Activated naive CD8-positive, alpha-beta T cell treated with anti-CD3 and anti-CD28 coated beads, Interleukin-2, amount 50 U/mL, for 16 hours (primary cell): ENCODE data around the gene C12orf56.
A peak's percentile ranks its signal among the peaks of the same experiment; 100 is the strongest.
"Not testable (repeated sequence)": the region's sequence is repeated elsewhere in the genome, so short reads cannot be mapped to it uniquely, and the experiment has no call there.

Experiments used
- DNase-seq: peaks from one replicate; pipeline ENCODE4 v3.0.0-alpha.2; 2020; ENCODE audit warnings: low read depth, low spot score

C12orf56 gene

GRCh38 chr12:64232196-64232595 is 158.4 kb downstream of the C12orf56 start:
- DNase-seq = no peak

- no peak for DNase-seq
Observed at GRCh38 chr12:64229796-64230195, 160.8 kb downstream of the C12orf56 start.

- DNase-seq = no peak
Observed at GRCh38 chr12:64229240-64229639, 161.3 kb downstream of the C12orf56 start.

- DNase-seq = no peak
Observed at GRCh38 chr12:64225626-64226025, 164.9 kb downstream of the C12orf56 start.

- DNase-seq = peak; percentile 75
Observed at GRCh38 chr12:64222009-64222765, 168.4 kb downstream of the C12orf56 start, which contains the start of gene KICS2. TSS of gene KICS2 (minus strand) at chr12:64222296. CDS start at chr12:64222237, 59 bp downstream.

- no peak for DNase-seq
Observed at GRCh38 chr12:64221651-64222008, 168.9 kb downstream of the C12orf56 start.

GRCh38 chr12:64220046-64220445 is 170.5 kb downstream of the C12orf56 start:
- DNase-seq = no peak

GRCh38 chr12:64219145-64219544 is 171.4 kb downstream of the C12orf56 start:
- DNase-seq = no peak

GRCh38 chr12:64218597-64218996 is 172.0 kb downstream of the C12orf56 start:
- DNase-seq = no peak

GRCh38 chr12:64217643-64218042 is 172.9 kb downstream of the C12orf56 start:
- not testable (repeated sequence) for DNase-seq

GRCh38 chr12:64216239-64216638 is 174.3 kb downstream of the C12orf56 start:
- DNase-seq = no peak
